Suprapubic skin (tissue), 4 donors: ENCODE data around the gene GRID1. TPM values are rescaled to one million over a fixed set of nuclear protein-coding genes. Genes with fewer than 3 reads are reported as not detected.

Experiments used
- DNase-seq, 2 donors: peaks; one replicate each; pipeline ENCODE4 v3.0.0-alpha.2; 2019; ENCODE audit warnings: low spot score in 2 of 2
- H3K27ac ChIP-seq: fragments of 200-600 bp; sonication (generic); one replicate; pipeline ENCODE4 v1.5.1; 2019
- H3K27me3 ChIP-seq: fragments of 200-600 bp; sonication (generic); one replicate; pipeline ENCODE4 v1.5.1; 2019
- H3K36me3 ChIP-seq: fragments of 200-600 bp; sonication (generic); one replicate; pipeline ENCODE4 v1.5.1; 2019
- H3K4me1 ChIP-seq: fragments of 200-600 bp; sonication (generic); one replicate; pipeline ENCODE4 v1.5.1; 2019
- H3K4me3 ChIP-seq: fragments of 200-600 bp; sonication (generic); one replicate; pipeline ENCODE4 v1.5.1; 2019; ENCODE audit warnings: mild to moderate bottlenecking
- H3K9me3 ChIP-seq: fragments of 200-600 bp; sonication (generic); one replicate; pipeline ENCODE4 v1.5.1; 2019
- CTCF ChIP-seq, 2 donors: fragments of 200-600 bp in 1 of 2; fragments of 450-650 bp in 1 of 2; sonication (generic) in 1 of 2; IDR thresholded peaks; one replicate each; pipeline ENCODE4 v1.5.1; 2016 to 2019; ENCODE audit warnings: antibody characterized with exemption in 2 of 2, mild to moderate bottlenecking in 1 of 2, moderate library complexity in 1 of 2
- EP300 ChIP-seq: sonication (generic); formaldehyde crosslinking; IDR thresholded peaks from one replicate; pipeline ENCODE4 v1.6.1; 2017; ENCODE audit warnings: antibody characterized with exemption
- POLR2A ChIP-seq, 2 donors: fragments of 450-650 bp; IDR thresholded peaks; one replicate each; pipeline ENCODE4 v1.6.1; 2017; ENCODE audit warnings: antibody characterized with exemption in 2 of 2, mild to moderate bottlenecking in 2 of 2, moderate library complexity in 2 of 2
- POLR2AphosphoS5 ChIP-seq, 3 donors: sonication (generic); formaldehyde crosslinking; IDR thresholded peaks; one replicate each; pipeline ENCODE4 v1.6.1; 2017; ENCODE audit warnings: antibody characterized with exemption in 3 of 3
- WGBS: methylation state at CpG from one replicate; pipeline ENCODE4 v1.1.5; 2018; 5-methylcytosine and 5-hydroxymethylcytosine counted together
- total RNA-seq, 4 donors: library from RNA; depleted of rRNA; stranded (reverse); fragments of >200 nt; gene quantifications; one replicate each; pipeline ENCODE4 v1.1.0, GENCODE V29; 2016

GRID1 gene
- total RNA-seq, 4 donors from 2014 or later: 1.8 to 3.1 (median 2.4) TPM

GRCh38 chr10:86048973-86049372 lies 317.6 kb downstream of the GRID1 start:
- H3K4me3 ChIP-seq: no peak overlapping the region
- 85% methylated on average over 2 of the region's 2 CpGs for WGBS
- no peaks in the 10 kb centered on the region for H3K9me3 ChIP-seq
- no peaks in the 10 kb centered on the region for H3K4me1 ChIP-seq
- H3K27ac ChIP-seq: no peak overlapping the region
- no peak for TF ChIP-seq POLR2AphosphoS5 (IDR thresholded peaks at IDR 0.05)
- no peak for TF ChIP-seq CTCF (IDR thresholded peaks at IDR 0.05)
- TF ChIP-seq EP300: no peak
- no peak for TF ChIP-seq POLR2A (IDR thresholded peaks at IDR 0.05)
- H3K36me3 ChIP-seq: no peaks in the 10 kb centered on the region
- H3K27me3 ChIP-seq: no peaks in the 10 kb centered on the region
- DNase-seq: peak in 1 of 2 donors; percentile 0

- TF ChIP-seq POLR2A (IDR thresholded peaks at IDR 0.05) (no peak), POLR2AphosphoS5 (IDR thresholded peaks at IDR 0.05) (no peak), EP300 (no peak), CTCF (IDR thresholded peaks at IDR 0.05) (no peak)
- H3K4me3 ChIP-seq: no peak overlapping the region
- H3K36me3 ChIP-seq: no peaks in the 10 kb centered on the region
- H3K27ac ChIP-seq: no peak overlapping the region
- peak in 1 of 2 donors; percentile 20 for DNase-seq
- no peaks in the 10 kb centered on the region for H3K4me1 ChIP-seq
- no peaks in the 10 kb centered on the region for H3K9me3 ChIP-seq
- H3K27me3 ChIP-seq: no peaks in the 10 kb centered on the region
Measured at GRCh38 chr10:86048571-86048970, 318.0 kb downstream of the GRID1 start.

GRCh38 chr10:86047588-86047987 lies 319.0 kb downstream of the GRID1 start:
- Histone ChIP-seq H3K36me3 (no peaks in the 10 kb centered on the region), H3K4me1 (no peaks in the 10 kb centered on the region), H3K9me3 (no peaks in the 10 kb centered on the region), H3K27me3 (no peaks in the 10 kb centered on the region), H3K27ac (no peak overlapping the region), H3K4me3 (no peak overlapping the region)
- 75% methylated on average over 7 of the region's 7 CpGs for WGBS
- no peak for TF ChIP-seq POLR2A (IDR thresholded peaks at IDR 0.05)
- TF ChIP-seq CTCF (IDR thresholded peaks at IDR 0.05): no peak
- no peak for TF ChIP-seq POLR2AphosphoS5 (IDR thresholded peaks at IDR 0.05)
- TF ChIP-seq EP300: no peak
- DNase-seq: no peak

GRCh38 chr10:86046845-86047460 lies 319.6 kb downstream of the GRID1 start:
- H3K36me3 ChIP-seq: no peaks in the 10 kb centered on the region
- no peaks in the 10 kb centered on the region for H3K4me1 ChIP-seq
- 86% methylated on average over 2 of the region's 2 CpGs for WGBS
- DNase-seq: peak in 1 of 2 donors; percentile 20
- no peak overlapping the region for H3K27ac ChIP-seq
- no peak overlapping the region for H3K4me3 ChIP-seq
- TF ChIP-seq CTCF (IDR thresholded peaks at IDR 0.05) (no peak), EP300 (no peak), POLR2A (IDR thresholded peaks at IDR 0.05) (no peak), POLR2AphosphoS5 (IDR thresholded peaks at IDR 0.05) (no peak)
- no peaks in the 10 kb centered on the region for H3K27me3 ChIP-seq
- no peaks in the 10 kb centered on the region for H3K9me3 ChIP-seq

- 81% methylated on average over 3 of the region's 5 CpGs for WGBS
- no peaks in the 10 kb centered on the region for H3K36me3 ChIP-seq
- no peaks in the 10 kb centered on the region for H3K9me3 ChIP-seq
- H3K27ac ChIP-seq: no peak overlapping the region
- no peaks in the 10 kb centered on the region for H3K4me1 ChIP-seq
- H3K4me3 ChIP-seq: no peak overlapping the region
- H3K27me3 ChIP-seq: no peaks in the 10 kb centered on the region
- no peak for TF ChIP-seq POLR2AphosphoS5 (IDR thresholded peaks at IDR 0.05)
- no peak for TF ChIP-seq CTCF (IDR thresholded peaks at IDR 0.05)
- TF ChIP-seq EP300: no peak
- no peak for TF ChIP-seq POLR2A (IDR thresholded peaks at IDR 0.05)
- DNase-seq: peak in 1 of 2 donors; percentile 26
Measured at GRCh38 chr10:86045896-86046295, 320.7 kb downstream of the GRID1 start.
